DMS 273 (cell line): ENCODE measurements around the gene ZNF418.
A peak's percentile ranks its signal among the peaks of the same experiment; 100 is the strongest.
"Not testable (repeated sequence)": the region's sequence is repeated elsewhere in the genome, so short reads cannot be mapped to it uniquely, and the experiment has no call there.

Experiments used
- DNase-seq: peaks from one replicate; lab custom pipeline; 2025; ENCODE audit not compliant: unreplicated experiment; lab: John Stamatoyannopoulos, UW

The ZNF418 gene

DNA sequence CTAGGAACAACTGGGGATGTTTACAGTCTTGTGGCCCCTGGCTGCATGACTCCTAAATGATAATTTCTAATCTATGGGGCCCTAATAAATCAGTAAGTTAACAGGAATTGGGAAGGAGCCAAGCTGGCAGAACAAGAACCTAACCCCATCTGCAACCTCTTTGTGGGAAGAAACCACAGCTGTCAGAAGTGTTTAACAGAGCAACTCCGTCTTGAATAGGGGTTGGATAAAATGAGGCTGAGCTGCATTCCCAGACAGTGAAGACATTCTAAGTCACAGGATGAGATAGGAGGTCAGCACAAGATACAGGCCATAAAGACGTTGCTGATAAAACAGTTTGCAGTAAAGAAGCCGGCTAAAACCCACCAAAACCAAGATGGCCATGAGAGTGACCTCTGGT lies 44.5 kb downstream of the ZNF418 start:
- DNase-seq: peak; percentile 69

DNA sequence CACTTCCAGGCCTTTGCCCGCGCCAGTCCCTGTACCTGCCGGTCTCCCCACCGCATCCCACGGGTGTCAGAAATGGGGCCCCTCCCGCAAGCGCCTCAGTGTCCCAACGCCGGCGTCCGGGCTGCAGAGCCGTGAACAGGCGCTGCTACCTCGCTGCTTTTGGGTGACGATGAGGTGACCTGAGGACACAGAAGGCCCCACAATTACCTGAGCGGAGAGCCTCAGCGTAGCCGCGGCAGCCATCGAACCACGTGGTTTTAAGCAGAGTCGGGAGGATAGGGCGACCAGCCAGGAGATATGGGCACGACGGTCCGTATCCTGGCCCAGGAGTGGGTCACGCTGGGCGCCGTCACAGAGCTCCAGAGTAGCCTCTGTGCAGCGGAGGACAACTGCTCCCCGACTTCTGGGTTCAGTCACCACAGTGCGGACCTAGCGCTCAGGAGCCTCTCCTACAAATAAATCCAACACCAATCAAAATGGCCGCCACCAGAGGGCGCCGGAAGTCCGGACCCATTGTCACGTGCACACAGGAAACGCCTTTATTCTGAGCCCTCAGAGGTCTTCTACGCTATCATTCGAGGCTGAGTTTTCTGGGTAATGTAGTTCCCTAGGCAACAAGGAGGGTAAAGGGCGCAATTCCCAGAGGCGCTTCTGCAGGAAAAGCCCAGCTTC lies 46.5 kb downstream of the ZNF418 start, which contains the start of gene ZNF814:
ZNF814 (minus strand) TSS at position 478 of the 672 bp plus-strand sequence; CDS start at position 243, 235 bp downstream.
- peak; percentile 98 for DNase-seq

DNA sequence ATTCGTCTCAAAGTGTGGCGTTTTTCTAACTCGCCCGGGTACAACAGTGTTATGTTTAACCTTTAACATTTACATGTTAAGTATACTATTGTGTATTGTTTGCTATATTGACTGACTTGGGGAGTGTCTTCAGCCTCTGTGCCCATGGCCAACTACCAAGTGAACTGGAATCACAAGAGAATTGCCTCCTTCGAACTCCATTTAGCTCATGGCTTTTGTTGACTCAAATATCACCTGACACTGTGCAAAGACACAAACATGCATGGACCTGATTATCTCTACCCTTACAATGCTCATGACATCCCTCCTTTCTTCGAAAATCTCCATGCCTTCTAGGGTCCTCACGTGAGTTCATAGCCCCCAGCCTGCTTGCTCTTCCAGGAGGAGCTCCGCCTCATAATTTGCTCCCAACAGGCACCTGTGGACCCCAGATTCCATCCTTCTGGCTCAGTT lies 47.1 kb downstream of the ZNF418 start:
- peak; percentile 45 for DNase-seq

DNA sequence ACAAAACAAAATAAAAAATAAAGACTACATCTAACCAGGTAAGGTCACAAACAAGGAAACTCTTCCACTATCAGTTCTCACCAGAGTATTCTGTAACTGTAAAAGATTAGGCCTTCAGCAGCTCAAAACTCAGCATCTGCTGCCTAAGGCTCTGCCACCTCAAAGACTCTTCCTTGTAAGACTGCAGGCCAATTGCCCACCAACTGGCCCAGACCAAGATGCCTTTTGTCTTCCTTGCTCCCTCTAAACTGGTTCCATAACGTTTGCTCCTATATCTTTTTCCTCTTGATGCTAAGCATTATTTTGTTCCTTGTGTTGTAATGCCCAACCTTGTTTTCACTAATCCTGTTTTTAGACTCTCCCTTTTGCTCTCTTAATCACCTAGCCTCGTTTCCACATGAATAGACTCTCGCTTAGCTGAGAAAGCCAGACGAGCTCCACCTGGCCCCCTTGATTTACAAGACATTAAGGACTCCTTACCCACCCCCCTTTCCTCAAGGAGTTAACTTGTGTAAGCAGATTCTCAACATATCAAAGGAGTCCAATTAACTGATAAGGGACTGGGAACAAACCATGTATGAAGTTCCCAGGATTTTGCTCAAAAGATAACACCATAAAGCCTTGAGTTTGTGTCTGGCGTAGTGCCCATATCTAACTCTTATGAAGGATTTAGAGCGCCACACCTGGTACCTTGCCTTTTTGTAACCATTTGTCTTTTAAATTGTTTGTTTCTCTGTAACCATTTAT lies 47.8 kb downstream of the ZNF418 start:
- peak; percentile 59 for DNase-seq

DNA sequence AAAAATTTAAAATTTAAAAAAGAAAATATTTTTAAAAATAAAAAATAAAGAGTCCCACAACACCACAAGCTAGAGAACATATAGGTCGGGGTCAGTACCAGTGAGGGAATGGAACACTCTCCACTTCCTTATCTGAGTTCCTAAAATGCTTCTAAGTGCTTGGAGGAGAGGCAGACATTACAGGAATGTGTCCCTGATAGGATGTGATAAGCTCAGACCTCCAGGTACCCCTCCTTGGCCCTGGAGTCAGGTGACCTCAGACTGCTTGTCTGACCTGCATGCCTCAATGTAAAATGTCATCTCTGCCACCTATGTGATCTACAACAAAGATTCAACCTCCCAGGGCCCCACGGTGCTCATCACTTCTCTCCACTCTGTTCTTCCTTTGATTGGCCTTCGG lies 49.2 kb downstream of the ZNF418 start:
- no peak for DNase-seq

DNA sequence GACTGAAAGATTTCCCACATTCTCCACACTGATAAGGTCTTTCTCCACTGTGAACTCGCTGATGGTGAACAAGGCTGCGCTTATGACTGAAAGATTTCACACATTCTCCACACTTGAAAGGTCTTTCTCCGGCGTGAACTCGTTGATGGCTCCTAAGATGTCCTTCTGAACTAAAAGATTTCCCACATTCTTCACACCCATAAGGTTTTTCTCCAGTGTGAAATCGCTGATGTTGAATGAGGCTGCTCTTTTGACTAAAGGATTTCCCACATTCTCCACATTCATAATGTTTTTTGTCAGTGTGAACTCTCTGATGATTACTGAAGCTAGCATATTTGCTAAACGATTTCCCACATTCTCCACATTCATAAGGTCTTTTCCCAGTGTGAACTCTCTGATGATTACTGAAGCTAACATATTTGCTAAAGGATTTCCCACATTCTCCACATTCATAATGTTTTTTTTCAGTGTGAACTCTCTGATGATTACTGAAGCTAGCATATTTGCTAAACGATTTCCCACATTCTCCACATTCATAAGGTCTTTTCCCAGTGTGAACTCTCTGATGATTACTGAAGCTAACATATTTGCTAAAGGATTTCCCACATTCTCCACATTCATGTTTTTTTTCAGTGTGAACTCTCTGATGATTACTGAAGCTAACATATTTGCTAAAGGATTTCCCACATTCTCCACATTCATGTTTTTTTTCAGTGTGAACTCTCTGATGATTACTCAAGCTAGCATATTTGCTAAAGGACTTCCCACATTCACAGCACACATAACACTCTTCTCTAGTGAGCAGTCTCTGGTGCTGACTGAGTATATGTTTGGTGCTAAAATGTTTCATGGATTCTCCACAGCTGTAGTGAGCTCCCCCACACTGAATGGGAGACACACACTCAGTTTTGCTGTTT lies 61.1 kb downstream of the ZNF418 start:
- not testable (repeated sequence) for DNase-seq

DNA sequence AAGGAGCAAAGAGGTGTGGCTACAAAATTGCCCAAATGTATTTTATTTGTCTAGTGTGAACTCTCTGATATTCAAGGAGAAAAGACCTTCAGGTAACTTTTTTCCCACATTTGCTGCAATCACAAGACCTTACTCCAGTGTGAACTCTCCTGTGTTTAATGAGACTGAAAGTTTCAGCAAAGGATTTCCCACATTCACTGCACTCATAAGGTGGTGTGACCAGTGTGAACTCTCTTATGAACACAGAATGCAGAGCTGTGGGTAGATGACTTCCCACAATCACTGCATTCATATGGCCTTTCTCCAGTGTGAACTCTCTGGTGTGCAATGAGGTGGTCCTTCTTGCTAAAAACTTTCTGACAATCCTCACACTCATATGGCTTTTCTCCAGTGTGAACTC lies 62.8 kb downstream of the ZNF418 start:
- no peak for DNase-seq
